ENCODE measurements around the gene NFKBIZ.

The NFKBIZ gene

GRCh38 chr3:101829437-101829830, 19.9 kb upstream of the NFKBIZ start:
- H3K27ac ChIP-seq = no peak overlapping the region
- DNase-seq (ENCODE audit: low spot score) = no peak
- ChIA-PET CTCF (no interaction called here), POLR2A (ENCODE audit: low non-redundant PET) (no interaction called here)
- no peak for TF ChIP-seq CTCF (conservative IDR thresholded peaks at IDR 0.05; ENCODE audit: low read depth)

- DNase-seq (ENCODE audit: low spot score) = no peak
- ChIA-PET POLR2A (ENCODE audit: low non-redundant PET) (no interaction called here), CTCF (no interaction called here)
- H3K27ac ChIP-seq = no peak overlapping the region
- TF ChIP-seq CTCF (conservative IDR thresholded peaks at IDR 0.05; ENCODE audit: low read depth) = no peak
Observed at GRCh38 chr3:101829874-101830273, 19.4 kb upstream of the NFKBIZ start.

GRCh38 chr3:101833446-101833974, 15.8 kb upstream of the NFKBIZ start:
- H3K27ac ChIP-seq = no peak overlapping the region
- POLR2A ChIA-PET (ENCODE audit: low non-redundant PET) = no interaction called here
- DNase-seq (ENCODE audit: low spot score) = no peak
- no peak for TF ChIP-seq CTCF (conservative IDR thresholded peaks at IDR 0.05; ENCODE audit: low read depth)
- CTCF ChIA-PET = interaction anchor here (0.7 kb wide), 1 partner anchor 545 kb away, joined by 3 read pairs; no protein-coding TSS in a partner anchor

GRCh38 chr3:101835676-101836075, 13.6 kb upstream of the NFKBIZ start:
- CTCF ChIA-PET = no interaction called here
- TF ChIP-seq CTCF (conservative IDR thresholded peaks at IDR 0.05; ENCODE audit: low read depth) = no peak
- POLR2A ChIA-PET (ENCODE audit: low non-redundant PET) = no interaction called here
- DNase-seq (ENCODE audit: low spot score) = no peak
- H3K27ac ChIP-seq = no peak overlapping the region

- DNase-seq (ENCODE audit: low spot score) = no peak
- ChIA-PET CTCF (no interaction called here), POLR2A (ENCODE audit: low non-redundant PET) (no interaction called here)
- H3K27ac ChIP-seq = no peak overlapping the region
- TF ChIP-seq CTCF (conservative IDR thresholded peaks at IDR 0.05; ENCODE audit: low read depth) = no peak
Observed at GRCh38 chr3:101836160-101836559, 13.2 kb upstream of the NFKBIZ start.

- H3K27ac ChIP-seq = no peak overlapping the region
- TF ChIP-seq CTCF (conservative IDR thresholded peaks at IDR 0.05; ENCODE audit: low read depth) = no peak
- ChIA-PET POLR2A (ENCODE audit: low non-redundant PET) (no interaction called here), CTCF (no interaction called here)
- DNase-seq (ENCODE audit: low spot score) = no peak
Observed at GRCh38 chr3:101836652-101837598, 12.4 kb upstream of the NFKBIZ start.
